Upper lobe of right lung (tissue), 1 donor: ENCODE results near the gene URM1. TPM values are rescaled to one million over a fixed set of nuclear protein-coding genes. Genes with fewer than 3 reads are reported as not detected.
"Not testable (repeated sequence)": the region's sequence is repeated elsewhere in the genome, so short reads cannot be mapped to it uniquely, and the experiment has no call there.

Experiments
- ATAC-seq: fragments of 200-7000 bp; cut with Tn5 transposase; one replicate; pipeline ENCODE4 v1.9.1; 2020; ENCODE audit warnings: mild to moderate bottlenecking, moderate library complexity
- DNase-seq: peaks from one replicate; pipeline ENCODE4 v3.0.0-alpha.2; 2020
- H3K27ac ChIP-seq: fragments of 200-600 bp; one replicate; pipeline ENCODE4 v1.8.0; 2022
- H3K27me3 ChIP-seq: fragments of 200-600 bp; one replicate; pipeline ENCODE4 v1.8.0; 2022; ENCODE audit warnings: mild to moderate bottlenecking
- H3K36me3 ChIP-seq: fragments of 200-600 bp; one replicate; pipeline ENCODE4 v1.8.0; 2022
- H3K4me1 ChIP-seq: fragments of 200-600 bp; one replicate; pipeline ENCODE4 v1.8.0; 2022
- H3K4me3 ChIP-seq: fragments of 200-600 bp; one replicate; pipeline ENCODE4 v1.8.0; 2022; ENCODE audit warnings: mild to moderate bottlenecking
- H3K9me3 ChIP-seq: fragments of 200-600 bp; one replicate; pipeline ENCODE4 v1.8.0; 2022
- CTCF ChIP-seq: fragments of 200-600 bp; IDR thresholded peaks from one replicate; pipeline ENCODE4 v1.8.0; 2022; ENCODE audit warnings: antibody characterized with exemption
- intact Hi-C: fragments of 100-400 bp; cut with DNase I; formaldehyde crosslinking; loops from one replicate; pipeline ENCODE4 v1.11.0; 2022
- total RNA-seq: library from RNA; stranded (reverse); fragmentation: NEBNext Ultra II Directional; extraction: Animal tissue kit (Norgen Biotek cat#: 25700); gene quantifications from one replicate; pipeline ENCODE4 v1.2.1, GENCODE V29; 2021
- donor health status: DM: no; HTN: yes; CAD: no; lungs with severe emphysema.

Gene URM1
- total RNA-seq, 1 donor from 2014 or later = 56.5 TPM

GRCh38 chr9:128324401-128324800 is 46.8 kb upstream of the URM1 start:
- H3K36me3 ChIP-seq = peaks cover 21% of the 10 kb centered on the region
- intact Hi-C loops = no loop called here
- H3K27me3 ChIP-seq = no peaks in the 10 kb centered on the region
- H3K27ac ChIP-seq = no peak overlapping the region
- ATAC-seq = no peak
- DNase-seq = no peak
- H3K4me1 ChIP-seq = peaks cover 18% of the 10 kb centered on the region
- no peak for TF ChIP-seq CTCF
- no peaks in the 10 kb centered on the region for H3K9me3 ChIP-seq
- H3K4me3 ChIP-seq = no peak overlapping the region

GRCh38 chr9:128325629-128326028 is 45.5 kb upstream of the URM1 start:
- intact Hi-C loops = no loop called here
- Histone ChIP-seq H3K9me3 (no peaks in the 10 kb centered on the region), H3K36me3 (peaks cover 13% of the 10 kb centered on the region), H3K4me1 (peaks cover 18% of the 10 kb centered on the region), H3K27ac (no peak overlapping the region), H3K27me3 (no peaks in the 10 kb centered on the region), H3K4me3 (no peak overlapping the region)
- no peak for TF ChIP-seq CTCF
- ATAC-seq (no peak), DNase-seq (no peak)

GRCh38 chr9:128333451-128333869 is 37.7 kb upstream of the URM1 start:
- TF ChIP-seq CTCF = no peak
- peaks cover 21% of the 10 kb centered on the region for H3K36me3 ChIP-seq
- intact Hi-C loops = no loop called here
- H3K4me3 ChIP-seq = no peak overlapping the region
- H3K27me3 ChIP-seq = no peaks in the 10 kb centered on the region
- H3K27ac ChIP-seq = no peak overlapping the region
- ATAC-seq (no peak), DNase-seq (no peak)
- no peaks in the 10 kb centered on the region for H3K9me3 ChIP-seq
- H3K4me1 ChIP-seq = no peaks in the 10 kb centered on the region

- no peak for DNase-seq
- intact Hi-C loops = no loop called here
- H3K4me3 ChIP-seq = no peak overlapping the region
- no peaks in the 10 kb centered on the region for H3K27me3 ChIP-seq
- no peak for TF ChIP-seq CTCF
- no peak for ATAC-seq
- peaks cover 19% of the 10 kb centered on the region for H3K36me3 ChIP-seq
- H3K27ac ChIP-seq = no peak overlapping the region
- no peaks in the 10 kb centered on the region for H3K9me3 ChIP-seq
- H3K4me1 ChIP-seq = no peaks in the 10 kb centered on the region
Observed at GRCh38 chr9:128335161-128335560, 36.0 kb upstream of the URM1 start.

- Histone ChIP-seq H3K4me3 (no peak overlapping the region), H3K4me1 (peaks cover 2% of the 10 kb centered on the region), H3K36me3 (peaks cover 19% of the 10 kb centered on the region), H3K27ac (no peak overlapping the region), H3K9me3 (no peaks in the 10 kb centered on the region), H3K27me3 (no peaks in the 10 kb centered on the region)
- ATAC-seq = no peak
- no peak for DNase-seq
- no peak for TF ChIP-seq CTCF
- intact Hi-C loops = no loop called here
Observed at GRCh38 chr9:128335914-128336313, 35.3 kb upstream of the URM1 start.

GRCh38 chr9:128337936-128338335 is 33.2 kb upstream of the URM1 start:
- TF ChIP-seq CTCF = no peak
- no peak overlapping the region for H3K4me3 ChIP-seq
- H3K27me3 ChIP-seq = no peaks in the 10 kb centered on the region
- DNase-seq (no peak), ATAC-seq (no peak)
- peaks cover 4% of the 10 kb centered on the region for H3K4me1 ChIP-seq
- no peak overlapping the region for H3K27ac ChIP-seq
- peaks cover 14% of the 10 kb centered on the region for H3K36me3 ChIP-seq
- intact Hi-C loops = no loop called here
- no peaks in the 10 kb centered on the region for H3K9me3 ChIP-seq

- H3K27ac ChIP-seq = not testable (repeated sequence)
Observed at GRCh38 chr9:128338852-128339614, 32.1 kb upstream of the URM1 start.

More at GRCh38 chr9:128338852-128339614, 32.1 kb upstream of the URM1 start:
- H3K4me3 ChIP-seq, H3K9me3 ChIP-seq, ATAC-seq, intact Hi-C loops, DNase-seq, H3K27me3 ChIP-seq, H3K4me1 ChIP-seq: not testable (repeated sequence)
- peaks cover 14% of the 10 kb centered on the region for H3K36me3 ChIP-seq
